ENCODE measurements around the gene CAMTA1.

Gene CAMTA1

GRCh38 chr1:7770669-7770996 lies 985.4 kb downstream of the CAMTA1 start:
- ChIA-PET POLR2A (no interaction called here), CTCF (no interaction called here)
- TF ChIP-seq ZNF558 (tag by site-specific recombination; IDR thresholded peaks at IDR 0.05) (no peak), ZNF335 (tag by site-specific recombination; conservative IDR thresholded peaks at IDR 0.05) (peak; percentile 16; the same call in 1 of the 2 replicates)

DNA sequence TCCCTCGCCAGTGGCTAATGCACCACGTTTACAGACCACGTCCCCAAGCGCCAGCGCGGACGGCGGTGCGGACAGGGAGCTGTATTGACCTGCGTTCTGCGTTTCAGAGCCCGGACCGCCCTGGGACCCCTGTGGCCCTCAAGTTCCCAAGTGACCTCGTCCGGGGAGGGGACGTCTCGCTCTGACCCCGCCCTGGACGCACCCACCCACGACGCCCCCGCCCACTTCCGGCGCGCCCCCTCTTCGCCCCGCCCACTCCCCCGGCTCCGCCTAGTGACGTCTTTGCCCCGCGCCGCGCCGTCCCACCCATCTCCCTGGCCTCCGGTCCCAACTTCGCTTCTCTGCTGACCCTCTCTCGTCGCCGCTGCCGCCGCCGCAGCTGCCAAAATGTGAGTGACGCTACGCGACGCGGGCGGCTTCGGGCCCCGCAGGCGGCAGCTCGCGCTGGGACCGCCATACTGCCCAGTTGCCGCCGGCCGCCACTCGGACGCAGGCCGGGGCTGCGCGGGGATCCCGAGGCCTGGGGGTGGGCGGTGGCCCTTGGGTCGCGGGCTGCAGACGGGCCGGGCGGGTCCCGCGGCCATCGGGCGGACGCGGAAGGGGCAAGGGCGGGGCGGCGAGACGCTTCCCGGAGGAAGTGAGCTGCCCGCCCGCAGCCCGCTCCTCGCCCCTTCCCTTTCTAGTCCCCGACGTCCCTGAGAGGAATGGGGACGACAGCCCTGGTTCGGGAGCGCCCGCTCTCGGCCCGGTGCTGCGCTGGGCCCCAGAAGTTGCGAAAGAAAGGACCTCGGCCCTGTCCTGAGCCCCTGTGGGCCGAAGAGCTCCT lies 986.0 kb downstream of the CAMTA1 start, which contains the start of gene VAMP3:
Gene VAMP3, plus strand, starts transcription at position 300 of the 826 bp plus-strand sequence. Its CDS starts 88 bp downstream, at position 388.
- Histone ChIP-seq H3K9me3 (ENCODE audit: control insufficient read depth, insufficient read depth, low read depth, low read length) (no peaks in the 10 kb centered on the region), H3K4me1 (ENCODE audit: control insufficient read depth, insufficient read depth, low read length) (no peaks in the 10 kb centered on the region), H3K27ac (ENCODE audit: extremely low read depth, low read depth, low read length) (peak within 1 kb of the TSS; percentile 65; the same call in 1 of the 2 replicates), H3K4me3 (ENCODE audit: low read depth, low read length) (peak within 1 kb of the TSS; percentile 80), H3K36me3 (ENCODE audit: control insufficient read depth in 2 of 2, insufficient read depth in 1 of 2, low read length in 2 of 2) (peaks cover 8 to 24% of the 10 kb centered on the region in 2 experiments; a peak in 2 of 3 replicates)
- ChIA-PET POLR2A (interaction anchor here (0.6 to 1.2 kb wide), 3 partner anchors 9 to 572 kb away, joined by 3 to 4 read pairs (median 3); no protein-coding TSS in a partner anchor), CTCF (interaction anchor here (0.7 to 1.3 kb wide), 2 partner anchors 32 to 103 kb away, joined by 3 read pairs; no protein-coding TSS in a partner anchor)
- TF ChIP-seq ZNF292 (tag by site-specific recombination; IDR thresholded peaks at IDR 0.05; ENCODE audit: borderline replicate concordance, low read depth): no peak
- TF ChIP-seq ZNF621 (tag by site-specific recombination; IDR thresholded peaks at IDR 0.05): no peak
- no peak for TF ChIP-seq ZNF146 (tag by site-specific recombination; IDR thresholded peaks at IDR 0.05)
- no peak for TF ChIP-seq TSHZ1 (tag by site-specific recombination; IDR thresholded peaks at IDR 0.05; ENCODE audit: borderline replicate concordance)
- TF ChIP-seq ZFP3 (tag by site-specific recombination; IDR thresholded peaks at IDR 0.05; ENCODE audit: low read depth): no peak
- no peak for TF ChIP-seq ZNF544 (tag by site-specific recombination; IDR thresholded peaks at IDR 0.05)
- no peak for TF ChIP-seq ZNF121 (tag by site-specific recombination; IDR thresholded peaks at IDR 0.05)
- TF ChIP-seq ZNF423 (tag by site-specific recombination; IDR thresholded peaks at IDR 0.05): no peak
- no peak for TF ChIP-seq ZNF16 (tag by site-specific recombination; IDR thresholded peaks at IDR 0.05; ENCODE audit: low read depth)
- TF ChIP-seq PRDM1 (tag by site-specific recombination; IDR thresholded peaks at IDR 0.05): no peak
- TF ChIP-seq, protein P1, sequence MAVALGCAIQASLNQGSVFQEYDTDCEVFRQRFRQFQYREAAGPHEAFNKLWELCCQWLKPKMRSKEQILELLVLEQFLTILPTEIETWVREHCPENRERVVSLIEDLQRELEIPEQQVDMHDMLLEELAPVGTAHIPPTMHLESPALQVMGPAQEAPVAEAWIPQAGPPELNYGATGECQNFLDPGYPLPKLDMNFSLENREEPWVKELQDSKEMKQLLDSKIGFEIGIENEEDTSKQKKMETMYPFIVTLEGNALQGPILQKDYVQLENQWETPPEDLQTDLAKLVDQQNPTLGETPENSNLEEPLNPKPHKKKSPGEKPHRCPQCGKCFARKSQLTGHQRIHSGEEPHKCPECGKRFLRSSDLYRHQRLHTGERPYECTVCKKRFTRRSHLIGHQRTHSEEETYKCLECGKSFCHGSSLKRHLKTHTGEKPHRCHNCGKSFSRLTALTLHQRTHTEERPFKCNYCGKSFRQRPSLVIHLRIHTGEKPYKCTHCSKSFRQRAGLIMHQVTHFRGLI (tag by site-specific recombination; IDR thresholded peaks at IDR 0.05): no peak
- TF ChIP-seq, protein P2, sequence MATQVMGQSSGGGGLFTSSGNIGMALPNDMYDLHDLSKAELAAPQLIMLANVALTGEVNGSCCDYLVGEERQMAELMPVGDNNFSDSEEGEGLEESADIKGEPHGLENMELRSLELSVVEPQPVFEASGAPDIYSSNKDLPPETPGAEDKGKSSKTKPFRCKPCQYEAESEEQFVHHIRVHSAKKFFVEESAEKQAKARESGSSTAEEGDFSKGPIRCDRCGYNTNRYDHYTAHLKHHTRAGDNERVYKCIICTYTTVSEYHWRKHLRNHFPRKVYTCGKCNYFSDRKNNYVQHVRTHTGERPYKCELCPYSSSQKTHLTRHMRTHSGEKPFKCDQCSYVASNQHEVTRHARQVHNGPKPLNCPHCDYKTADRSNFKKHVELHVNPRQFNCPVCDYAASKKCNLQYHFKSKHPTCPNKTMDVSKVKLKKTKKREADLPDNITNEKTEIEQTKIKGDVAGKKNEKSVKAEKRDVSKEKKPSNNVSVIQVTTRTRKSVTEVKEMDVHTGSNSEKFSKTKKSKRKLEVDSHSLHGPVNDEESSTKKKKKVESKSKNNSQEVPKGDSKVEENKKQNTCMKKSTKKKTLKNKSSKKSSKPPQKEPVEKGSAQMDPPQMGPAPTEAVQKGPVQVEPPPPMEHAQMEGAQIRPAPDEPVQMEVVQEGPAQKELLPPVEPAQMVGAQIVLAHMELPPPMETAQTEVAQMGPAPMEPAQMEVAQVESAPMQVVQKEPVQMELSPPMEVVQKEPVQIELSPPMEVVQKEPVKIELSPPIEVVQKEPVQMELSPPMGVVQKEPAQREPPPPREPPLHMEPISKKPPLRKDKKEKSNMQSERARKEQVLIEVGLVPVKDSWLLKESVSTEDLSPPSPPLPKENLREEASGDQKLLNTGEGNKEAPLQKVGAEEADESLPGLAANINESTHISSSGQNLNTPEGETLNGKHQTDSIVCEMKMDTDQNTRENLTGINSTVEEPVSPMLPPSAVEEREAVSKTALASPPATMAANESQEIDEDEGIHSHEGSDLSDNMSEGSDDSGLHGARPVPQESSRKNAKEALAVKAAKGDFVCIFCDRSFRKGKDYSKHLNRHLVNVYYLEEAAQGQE (tag by site-specific recombination; IDR thresholded peaks at IDR 0.05): no peak
- TF ChIP-seq ZXDB (tag by site-specific recombination; IDR thresholded peaks at IDR 0.05): peak; percentile 30; the same call in 1 of the 2 replicates
- no peak for TF ChIP-seq ZNF341 (tag by site-specific recombination; IDR thresholded peaks at IDR 0.05; ENCODE audit: low read depth)
- no peak for TF ChIP-seq FEZF1 (tag by site-specific recombination; IDR thresholded peaks at IDR 0.05)
- TF ChIP-seq ZNF677 (tag by site-specific recombination; IDR thresholded peaks at IDR 0.05): no peak
- no peak for TF ChIP-seq ZNF398 (tag by site-specific recombination; IDR thresholded peaks at IDR 0.05)
- no peak for TF ChIP-seq ZSCAN18 (tag by site-specific recombination; IDR thresholded peaks at IDR 0.05)
- no peak for TF ChIP-seq ZNF785 (tag by site-specific recombination; IDR thresholded peaks at IDR 0.05)
- no peak for TF ChIP-seq ZNF302 (tag by site-specific recombination; IDR thresholded peaks at IDR 0.05; ENCODE audit: low read depth)

More at GRCh38 chr1:7770669-7770996, 985.4 kb downstream of the CAMTA1 start:
- Histone ChIP-seq H3K9me3 (ENCODE audit: control insufficient read depth, insufficient read depth, low read depth, low read length) (no peaks in the 10 kb centered on the region), H3K4me3 (ENCODE audit: low read depth, low read length) (peak overlapping the region; percentile 80), H3K4me1 (ENCODE audit: control insufficient read depth, insufficient read depth, low read length) (no peaks in the 10 kb centered on the region), H3K27ac (ENCODE audit: extremely low read depth, low read depth, low read length) (no peak overlapping the region), H3K36me3 (ENCODE audit: control insufficient read depth in 2 of 2, insufficient read depth in 1 of 2, low read length in 2 of 2) (peaks cover 8 to 23% of the 10 kb centered on the region in 2 experiments; a peak in 2 of 3 replicates)

All from HEK293 (cell line).